ENCODE results near the gene AGTRAP. TPM values are rescaled to one million over a fixed set of nuclear protein-coding genes. Genes with fewer than 3 reads are reported as not detected.

Gene AGTRAP
- total and polyA plus RNA-seq, 9 of the 15 experiments (the other 6 are each of a cell fraction or from before 2014, with no cell fraction given) = 26.8 to 105 (median 57.5) TPM

DNA sequence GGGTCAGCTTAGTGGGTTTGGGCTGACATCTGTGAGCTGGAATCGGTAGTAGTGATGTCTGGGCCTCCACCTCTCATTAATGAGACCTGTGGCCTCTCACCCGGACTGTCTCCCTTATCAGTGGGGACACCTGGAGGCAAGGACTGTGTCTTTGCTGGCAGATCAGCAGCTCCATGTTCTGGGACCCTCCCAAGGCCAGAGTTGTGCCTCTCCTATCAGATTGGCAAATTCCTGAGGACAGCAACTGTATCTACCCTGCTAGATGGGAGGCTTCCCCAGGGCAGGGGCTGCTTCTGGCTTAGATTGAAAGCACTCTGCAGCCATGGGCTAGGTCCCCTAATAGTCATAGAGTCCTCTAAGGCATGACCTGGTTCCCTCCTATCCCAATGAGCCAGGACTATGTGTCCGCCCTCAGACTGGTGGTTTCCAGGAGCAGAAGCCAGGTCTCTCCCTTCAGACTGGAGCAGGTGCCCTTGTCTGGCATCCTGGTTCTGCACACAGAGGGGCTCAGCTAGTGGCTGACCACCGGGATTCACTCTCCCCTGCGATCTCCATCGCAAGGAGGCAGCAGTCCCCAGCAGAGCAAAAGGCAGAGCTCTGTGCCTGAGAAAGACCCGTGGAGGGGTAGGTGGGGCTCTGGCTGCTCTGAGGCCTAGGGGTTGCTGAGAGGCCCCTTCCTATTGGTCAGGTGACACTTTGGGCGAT lies 38.6 kb upstream of the AGTRAP start (continued):
- TF ChIP-seq, protein P1, sequence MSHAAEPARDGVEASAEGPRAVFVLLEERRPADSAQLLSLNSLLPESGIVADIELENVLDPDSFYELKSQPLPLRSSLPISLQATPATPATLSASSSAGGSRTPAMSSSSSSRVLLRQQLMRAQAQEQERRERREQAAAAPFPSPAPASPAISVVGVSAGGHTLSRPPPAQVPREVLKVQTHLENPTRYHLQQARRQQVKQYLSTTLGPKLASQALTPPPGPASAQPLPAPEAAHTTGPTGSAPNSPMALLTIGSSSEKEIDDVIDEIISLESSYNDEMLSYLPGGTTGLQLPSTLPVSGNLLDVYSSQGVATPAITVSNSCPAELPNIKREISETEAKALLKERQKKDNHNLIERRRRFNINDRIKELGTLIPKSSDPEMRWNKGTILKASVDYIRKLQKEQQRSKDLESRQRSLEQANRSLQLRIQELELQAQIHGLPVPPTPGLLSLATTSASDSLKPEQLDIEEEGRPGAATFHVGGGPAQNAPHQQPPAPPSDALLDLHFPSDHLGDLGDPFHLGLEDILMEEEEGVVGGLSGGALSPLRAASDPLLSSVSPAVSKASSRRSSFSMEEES (CRISPR knock-in tag; IDR thresholded peaks at IDR 0.05) = no peak
- TF ChIP-seq RAD21 (CRISPR knock-in tag; conservative IDR thresholded peaks at IDR 0.05 in 1 of 2, IDR thresholded peaks at IDR 0.05 in 1 of 2) (0 out of 4 replicates have a peak, but pooled peaks of 1 of the 2 experiments have one; percentile 28), ZNF57 (CRISPR knock-in tag; IDR thresholded peaks at IDR 0.05) (no peak), ZNF584 (CRISPR knock-in tag; IDR thresholded peaks at IDR 0.05; ENCODE audit: low read depth) (no peak), ARID2 (IDR thresholded peaks at IDR 0.05) (no peak), SMARCB1 (IDR thresholded peaks at IDR 0.05; ENCODE audit: insufficient read length, low read depth) (no peak), ZNF175 (CRISPR knock-in tag; IDR thresholded peaks at IDR 0.05; ENCODE audit: low read depth) (no peak), PRMT5 (CRISPR knock-in tag; IDR thresholded peaks at IDR 0.05) (no peak), BACH1 (tag; IDR thresholded peaks at IDR 0.05) (no peak), SREBF2 (CRISPR knock-in tag; IDR thresholded peaks at IDR 0.05) (no peak), CHD2 (IDR thresholded peaks at IDR 0.05; ENCODE audit: low read depth, low read length) (no peak), DIDO1 (tag; IDR thresholded peaks at IDR 0.05; ENCODE audit: low read depth) (no peak), LARP7 (IDR thresholded peaks at IDR 0.05) (no peak), SRSF9 (IDR thresholded peaks at IDR 0.05; ENCODE audit: borderline replicate concordance, low read depth, low read length) (no peak)
- TF ChIP-seq, protein P2, sequence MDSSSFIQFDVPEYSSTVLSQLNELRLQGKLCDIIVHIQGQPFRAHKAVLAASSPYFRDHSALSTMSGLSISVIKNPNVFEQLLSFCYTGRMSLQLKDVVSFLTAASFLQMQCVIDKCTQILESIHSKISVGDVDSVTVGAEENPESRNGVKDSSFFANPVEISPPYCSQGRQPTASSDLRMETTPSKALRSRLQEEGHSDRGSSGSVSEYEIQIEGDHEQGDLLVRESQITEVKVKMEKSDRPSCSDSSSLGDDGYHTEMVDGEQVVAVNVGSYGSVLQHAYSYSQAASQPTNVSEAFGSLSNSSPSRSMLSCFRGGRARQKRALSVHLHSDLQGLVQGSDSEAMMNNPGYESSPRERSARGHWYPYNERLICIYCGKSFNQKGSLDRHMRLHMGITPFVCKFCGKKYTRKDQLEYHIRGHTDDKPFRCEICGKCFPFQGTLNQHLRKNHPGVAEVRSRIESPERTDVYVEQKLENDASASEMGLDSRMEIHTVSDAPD (CRISPR knock-in tag; IDR thresholded peaks at IDR 0.05) = no peak
- TF ChIP-seq, protein P3, sequence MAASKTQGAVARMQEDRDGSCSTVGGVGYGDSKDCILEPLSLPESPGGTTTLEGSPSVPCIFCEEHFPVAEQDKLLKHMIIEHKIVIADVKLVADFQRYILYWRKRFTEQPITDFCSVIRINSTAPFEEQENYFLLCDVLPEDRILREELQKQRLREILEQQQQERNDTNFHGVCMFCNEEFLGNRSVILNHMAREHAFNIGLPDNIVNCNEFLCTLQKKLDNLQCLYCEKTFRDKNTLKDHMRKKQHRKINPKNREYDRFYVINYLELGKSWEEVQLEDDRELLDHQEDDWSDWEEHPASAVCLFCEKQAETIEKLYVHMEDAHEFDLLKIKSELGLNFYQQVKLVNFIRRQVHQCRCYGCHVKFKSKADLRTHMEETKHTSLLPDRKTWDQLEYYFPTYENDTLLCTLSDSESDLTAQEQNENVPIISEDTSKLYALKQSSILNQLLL (CRISPR knock-in tag; IDR thresholded peaks at IDR 0.05; ENCODE audit: borderline replicate concordance) = no peak
- TF ChIP-seq, protein P4, sequence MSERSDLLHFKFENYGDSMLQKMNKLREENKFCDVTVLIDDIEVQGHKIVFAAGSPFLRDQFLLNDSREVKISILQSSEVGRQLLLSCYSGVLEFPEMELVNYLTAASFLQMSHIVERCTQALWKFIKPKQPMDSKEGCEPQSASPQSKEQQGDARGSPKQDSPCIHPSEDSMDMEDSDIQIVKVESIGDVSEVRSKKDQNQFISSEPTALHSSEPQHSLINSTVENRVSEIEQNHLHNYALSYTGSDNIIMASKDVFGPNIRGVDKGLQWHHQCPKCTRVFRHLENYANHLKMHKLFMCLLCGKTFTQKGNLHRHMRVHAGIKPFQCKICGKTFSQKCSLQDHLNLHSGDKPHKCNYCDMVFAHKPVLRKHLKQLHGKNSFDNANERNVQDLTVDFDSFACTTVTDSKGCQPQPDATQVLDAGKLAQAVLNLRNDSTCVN (CRISPR knock-in tag; IDR thresholded peaks at IDR 0.05) = no peak
- TF ChIP-seq, protein P5, sequence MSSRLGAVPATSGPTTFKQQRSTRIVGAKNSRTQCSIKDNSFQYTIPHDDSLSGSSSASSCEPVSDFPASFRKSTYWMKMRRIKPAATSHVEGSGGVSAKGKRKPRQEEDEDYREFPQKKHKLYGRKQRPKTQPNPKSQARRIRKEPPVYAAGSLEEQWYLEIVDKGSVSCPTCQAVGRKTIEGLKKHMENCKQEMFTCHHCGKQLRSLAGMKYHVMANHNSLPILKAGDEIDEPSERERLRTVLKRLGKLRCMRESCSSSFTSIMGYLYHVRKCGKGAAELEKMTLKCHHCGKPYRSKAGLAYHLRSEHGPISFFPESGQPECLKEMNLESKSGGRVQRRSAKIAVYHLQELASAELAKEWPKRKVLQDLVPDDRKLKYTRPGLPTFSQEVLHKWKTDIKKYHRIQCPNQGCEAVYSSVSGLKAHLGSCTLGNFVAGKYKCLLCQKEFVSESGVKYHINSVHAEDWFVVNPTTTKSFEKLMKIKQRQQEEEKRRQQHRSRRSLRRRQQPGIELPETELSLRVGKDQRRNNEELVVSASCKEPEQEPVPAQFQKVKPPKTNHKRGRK (tag; IDR thresholded peaks at IDR 0.05) = no peak
- TF ChIP-seq, protein P6, sequence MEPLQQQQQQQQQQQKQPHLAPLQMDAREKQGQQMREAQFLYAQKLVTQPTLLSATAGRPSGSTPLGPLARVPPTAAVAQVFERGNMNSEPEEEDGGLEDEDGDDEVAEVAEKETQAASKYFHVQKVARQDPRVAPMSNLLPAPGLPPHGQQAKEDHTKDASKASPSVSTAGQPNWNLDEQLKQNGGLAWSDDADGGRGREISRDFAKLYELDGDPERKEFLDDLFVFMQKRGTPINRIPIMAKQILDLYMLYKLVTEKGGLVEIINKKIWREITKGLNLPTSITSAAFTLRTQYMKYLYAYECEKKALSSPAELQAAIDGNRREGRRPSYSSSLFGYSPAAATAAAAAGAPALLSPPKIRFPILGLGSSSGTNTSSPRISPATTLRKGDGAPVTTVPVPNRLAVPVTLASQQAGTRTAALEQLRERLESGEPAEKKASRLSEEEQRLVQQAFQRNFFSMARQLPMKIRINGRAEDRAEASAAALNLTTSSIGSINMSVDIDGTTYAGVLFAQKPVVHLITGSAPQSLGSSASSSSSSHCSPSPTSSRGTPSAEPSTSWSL (CRISPR knock-in tag; IDR thresholded peaks at IDR 0.05; ENCODE audit: borderline replicate concordance) = no peak
